Measurements from ENCODE around the gene APRT. TPM values are rescaled to one million over a fixed set of nuclear protein-coding genes. Genes with fewer than 3 reads are reported as not detected.

Gene APRT
- total RNA-seq, 1 donor from 2014 or later: 87.8 TPM

DNA sequence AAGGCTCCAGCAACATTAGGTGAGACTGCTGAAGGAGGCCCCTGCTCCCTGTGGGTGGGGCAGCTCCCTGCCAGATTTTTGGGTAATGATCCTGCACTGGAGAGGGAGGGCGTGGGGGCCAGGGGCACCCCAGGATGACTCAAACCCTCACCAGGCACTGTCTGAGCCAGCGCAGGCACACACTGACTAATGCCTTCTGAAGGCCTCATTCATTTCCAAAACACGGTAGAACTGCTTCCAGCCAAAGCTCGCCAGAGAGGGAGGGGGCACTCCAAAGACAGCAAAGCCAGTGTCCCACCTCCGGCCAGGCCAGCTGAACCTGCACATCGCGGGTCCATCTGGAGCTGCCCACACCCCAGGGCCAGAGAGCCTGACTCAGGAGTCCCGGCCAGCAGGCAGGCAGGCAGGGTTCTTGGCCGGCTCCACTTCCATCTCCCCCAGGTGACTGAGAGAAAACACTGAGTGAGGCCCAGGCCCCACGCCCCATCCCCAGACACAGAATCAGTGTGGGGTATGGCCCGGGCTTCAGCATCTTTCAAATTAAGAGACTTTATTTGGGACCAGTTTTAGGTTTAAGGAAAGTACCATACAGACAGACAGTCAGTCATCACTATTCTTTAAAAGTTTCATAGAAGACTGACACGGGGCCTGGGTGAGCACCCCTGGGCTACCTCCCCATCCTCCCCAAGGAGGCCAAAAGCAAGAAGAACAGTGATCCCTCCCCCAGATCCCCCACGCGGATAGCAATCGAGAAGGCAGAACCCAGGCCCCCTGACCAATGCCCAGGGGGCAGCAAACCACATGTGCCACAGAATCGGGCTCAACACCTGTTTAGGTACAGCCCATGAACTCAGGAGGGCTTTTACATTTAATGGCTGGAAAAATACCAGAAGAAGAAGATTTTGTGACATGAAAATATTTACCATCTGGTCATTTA, 29.0 kb downstream of the APRT start:
- no peaks in the 10 kb centered on the region for H3K36me3 ChIP-seq
- intact Hi-C loops (cut with DNase I): no loop called here
- peak overlapping the region; percentile 71 for H3K4me3 ChIP-seq
- ATAC-seq (no peak), DNase-seq (peak; percentile 45)
- H3K9me3 ChIP-seq: no peaks in the 10 kb centered on the region
- peaks cover 67% of the 10 kb centered on the region for H3K4me1 ChIP-seq
- peak overlapping the region; percentile 94 for H3K27ac ChIP-seq
- TF ChIP-seq, protein P1, sequence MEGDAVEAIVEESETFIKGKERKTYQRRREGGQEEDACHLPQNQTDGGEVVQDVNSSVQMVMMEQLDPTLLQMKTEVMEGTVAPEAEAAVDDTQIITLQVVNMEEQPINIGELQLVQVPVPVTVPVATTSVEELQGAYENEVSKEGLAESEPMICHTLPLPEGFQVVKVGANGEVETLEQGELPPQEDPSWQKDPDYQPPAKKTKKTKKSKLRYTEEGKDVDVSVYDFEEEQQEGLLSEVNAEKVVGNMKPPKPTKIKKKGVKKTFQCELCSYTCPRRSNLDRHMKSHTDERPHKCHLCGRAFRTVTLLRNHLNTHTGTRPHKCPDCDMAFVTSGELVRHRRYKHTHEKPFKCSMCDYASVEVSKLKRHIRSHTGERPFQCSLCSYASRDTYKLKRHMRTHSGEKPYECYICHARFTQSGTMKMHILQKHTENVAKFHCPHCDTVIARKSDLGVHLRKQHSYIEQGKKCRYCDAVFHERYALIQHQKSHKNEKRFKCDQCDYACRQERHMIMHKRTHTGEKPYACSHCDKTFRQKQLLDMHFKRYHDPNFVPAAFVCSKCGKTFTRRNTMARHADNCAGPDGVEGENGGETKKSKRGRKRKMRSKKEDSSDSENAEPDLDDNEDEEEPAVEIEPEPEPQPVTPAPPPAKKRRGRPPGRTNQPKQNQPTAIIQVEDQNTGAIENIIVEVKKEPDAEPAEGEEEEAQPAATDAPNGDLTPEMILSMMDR (IDR thresholded peaks at IDR 0.05): no peak
- H3K27me3 ChIP-seq (ENCODE audit: low read depth): no peaks in the 10 kb centered on the region

DNA sequence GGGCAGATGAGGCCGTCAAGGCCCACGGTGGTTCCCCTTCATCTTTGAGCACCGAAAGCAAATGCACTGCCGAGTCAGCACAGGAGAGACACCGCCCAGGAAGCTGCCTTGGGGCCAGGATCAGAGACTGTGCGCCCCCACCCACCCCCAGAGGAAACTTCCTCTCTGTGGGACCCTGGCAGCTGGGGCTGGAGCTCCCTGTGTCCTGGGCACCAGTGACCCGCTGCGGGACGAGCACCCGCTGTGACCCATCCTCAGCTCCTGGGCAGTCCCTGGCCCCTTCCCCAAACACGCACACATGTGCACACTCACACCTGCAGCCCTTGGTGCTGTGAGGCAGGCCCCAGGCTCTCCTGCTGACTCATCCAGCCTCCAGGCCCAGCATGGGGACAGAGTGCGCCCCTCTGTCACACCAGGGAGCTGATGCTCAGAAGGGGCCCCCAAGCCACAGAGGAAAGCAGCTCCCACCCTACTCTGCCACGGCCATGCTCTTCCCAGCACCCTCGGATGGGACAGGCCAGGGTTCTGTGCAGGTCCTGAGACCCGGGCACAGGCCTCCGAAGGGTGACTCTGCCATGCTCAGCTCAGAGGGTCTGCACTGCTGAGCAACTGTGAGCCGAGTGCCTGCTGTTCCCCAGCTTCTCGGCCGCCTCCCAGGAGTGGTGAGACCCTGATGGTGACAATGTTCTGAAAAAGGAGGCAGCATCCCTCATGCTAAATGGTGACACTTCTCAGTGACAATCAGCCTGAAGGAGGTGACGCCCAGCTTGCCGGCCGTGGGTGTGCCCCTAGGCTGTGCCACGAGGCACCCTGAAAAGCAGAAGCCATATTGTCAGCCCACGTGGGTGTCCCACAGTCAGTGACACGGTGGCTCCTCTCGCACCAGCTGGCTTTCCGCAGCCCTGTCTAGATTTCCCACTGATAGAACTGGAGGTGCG, 30.3 kb downstream of the APRT start:
- intact Hi-C loops (cut with DNase I): no loop called here
- DNase-seq: peak; percentile 85
- H3K36me3 ChIP-seq: peaks cover 7% of the 10 kb centered on the region
- ATAC-seq: peak in 1 of 2 donors; percentile 49
- H3K4me1 ChIP-seq: peaks cover 70% of the 10 kb centered on the region
- H3K4me3 ChIP-seq: peak overlapping the region; percentile 71
- H3K27ac ChIP-seq: peak overlapping the region; percentile 94
- TF ChIP-seq, protein P1 (IDR thresholded peaks at IDR 0.05): no peak
- no peaks in the 10 kb centered on the region for H3K9me3 ChIP-seq
- no peaks in the 10 kb centered on the region for H3K27me3 ChIP-seq (ENCODE audit: low read depth)

DNA sequence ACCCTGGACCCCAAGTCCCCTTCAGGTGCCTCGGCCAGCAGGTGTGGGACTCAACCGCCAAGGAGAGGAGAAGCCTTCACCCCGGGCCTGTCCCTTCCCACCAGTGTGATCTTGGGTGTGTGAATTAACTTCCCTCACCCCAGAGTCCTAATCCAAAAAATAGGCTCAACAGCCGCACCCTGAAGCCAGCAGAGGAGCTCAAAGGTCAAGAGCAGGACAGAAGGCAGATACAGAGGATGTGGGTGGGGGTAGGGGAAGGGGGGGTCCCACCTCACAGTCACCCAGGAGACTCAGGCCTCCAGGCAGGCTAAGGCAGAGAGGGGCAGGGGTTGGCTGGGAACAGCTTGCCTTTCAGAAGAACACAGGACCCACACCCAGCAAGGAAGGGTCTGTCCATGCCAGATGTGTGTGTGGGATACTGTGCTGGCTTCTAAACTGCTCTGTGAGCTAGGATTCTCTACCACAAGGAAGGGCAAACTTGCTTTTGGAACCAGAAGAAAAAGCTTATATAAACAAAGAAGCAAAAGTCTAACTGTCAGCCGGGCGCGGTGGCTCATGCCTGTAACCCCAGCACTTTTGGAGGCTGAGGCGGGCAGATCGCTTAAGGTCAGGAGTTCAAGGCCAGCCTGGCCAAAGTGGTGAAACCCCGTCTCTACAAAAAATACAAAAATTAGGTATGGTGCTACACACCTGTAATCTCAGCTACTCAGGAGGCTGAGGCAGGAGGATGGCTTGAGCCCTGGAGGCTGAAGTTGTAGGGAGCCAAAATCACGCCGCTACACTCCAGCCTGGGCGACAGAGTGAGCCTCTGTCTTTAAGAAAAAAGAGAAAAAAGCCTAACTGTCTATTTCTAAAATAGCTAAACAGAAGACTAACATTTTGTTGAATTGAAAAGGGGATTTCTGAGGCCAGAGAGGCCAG, 31.3 kb downstream of the APRT start:
- peak overlapping the region; percentile 94 for H3K27ac ChIP-seq
- ATAC-seq: no peak
- intact Hi-C loops (cut with DNase I): no loop called here
- TF ChIP-seq, protein P1 (IDR thresholded peaks at IDR 0.05): no peak
- peaks cover 68% of the 10 kb centered on the region for H3K4me1 ChIP-seq
- H3K36me3 ChIP-seq: peaks cover 7% of the 10 kb centered on the region
- no peak for DNase-seq
- H3K4me3 ChIP-seq: peak overlapping the region; percentile 71
- no peaks in the 10 kb centered on the region for H3K9me3 ChIP-seq
- H3K27me3 ChIP-seq (ENCODE audit: low read depth): no peaks in the 10 kb centered on the region

DNA sequence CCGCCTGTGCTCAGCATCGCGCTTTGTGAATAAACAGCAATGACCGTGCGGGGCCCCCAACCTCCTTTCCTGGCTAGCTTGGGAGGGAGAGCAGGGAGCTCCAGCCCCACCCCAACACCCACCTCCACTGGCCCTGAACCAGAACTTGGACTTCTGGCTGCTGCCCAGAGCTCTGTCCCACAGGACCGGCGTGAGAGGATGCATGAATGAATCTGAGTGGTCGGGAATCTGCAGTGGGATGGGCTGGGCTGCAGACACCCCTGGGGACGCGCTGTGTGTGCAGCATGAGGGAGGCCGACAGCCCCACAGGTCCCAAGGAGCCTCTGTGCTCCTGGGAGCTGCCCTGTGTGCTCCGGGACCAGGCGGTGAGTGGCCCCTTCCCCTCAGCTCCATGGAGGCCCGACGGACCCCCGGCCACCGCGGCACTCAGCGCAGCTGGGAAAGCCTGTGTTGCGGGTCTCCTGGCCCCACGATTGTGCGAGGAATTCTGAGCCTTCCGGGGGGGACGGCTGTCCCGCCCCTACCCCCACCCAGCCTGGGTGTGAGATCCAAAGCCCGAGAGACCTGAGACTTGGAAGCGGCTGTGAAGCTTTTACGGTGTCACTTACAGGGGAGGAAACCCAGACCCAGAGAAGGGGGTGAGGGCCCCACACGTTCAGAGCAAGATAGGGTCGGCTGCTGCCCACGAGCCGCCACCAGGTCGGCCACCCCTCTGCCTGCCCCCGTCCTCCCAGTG, 32.2 kb downstream of the APRT start:
- Histone ChIP-seq H3K4me1 (peaks cover 74% of the 10 kb centered on the region), H3K4me3 (no peak overlapping the region), H3K36me3 (peaks cover 7% of the 10 kb centered on the region), H3K27ac (peak overlapping the region; percentile 94), H3K9me3 (no peaks in the 10 kb centered on the region), H3K27me3 (ENCODE audit: low read depth) (no peaks in the 10 kb centered on the region)
- no peak for ATAC-seq
- no peak for DNase-seq
- TF ChIP-seq, protein P1 (IDR thresholded peaks at IDR 0.05): no peak
- intact Hi-C loops (cut with DNase I): no loop called here
